Retina (tissue), 1 donor: Measurements from ENCODE around the gene VTI1A.
"Not testable (repeated sequence)": the region's sequence is repeated elsewhere in the genome, so short reads cannot be mapped to it uniquely, and the experiment has no call there.

Source experiments
- DNase-seq: peaks from one replicate; pipeline ENCODE4 v3.0.0-alpha.2; 2016

Gene VTI1A

GRCh38 chr10:112589081-112589480, 142.1 kb downstream of the VTI1A start:
- no peak for DNase-seq

- DNase-seq = not testable (repeated sequence)
Measured at GRCh38 chr10:112590786-112591185, 143.8 kb downstream of the VTI1A start.

GRCh38 chr10:112593023-112593422, 146.0 kb downstream of the VTI1A start:
- DNase-seq = no peak

GRCh38 chr10:112601214-112602090, 154.4 kb downstream of the VTI1A start:
- no peak for DNase-seq

GRCh38 chr10:112603062-112603461, 156.0 kb downstream of the VTI1A start:
- DNase-seq = no peak

- DNase-seq = no peak
Measured at GRCh38 chr10:112605063-112605462, 158.0 kb downstream of the VTI1A start.

GRCh38 chr10:112607506-112607905, 160.5 kb downstream of the VTI1A start:
- DNase-seq = no peak

GRCh38 chr10:112613620-112614019, 166.6 kb downstream of the VTI1A start:
- DNase-seq = peak; percentile 59

GRCh38 chr10:112614072-112614471, 167.1 kb downstream of the VTI1A start:
- no peak for DNase-seq

GRCh38 chr10:112614586-112614985, 167.6 kb downstream of the VTI1A start:
- DNase-seq = no peak

GRCh38 chr10:112615269-112615668, 168.3 kb downstream of the VTI1A start:
- no peak for DNase-seq

GRCh38 chr10:112616647-112617046, 169.6 kb downstream of the VTI1A start:
- DNase-seq = no peak

GRCh38 chr10:112618814-112619213, 171.8 kb downstream of the VTI1A start:
- DNase-seq = no peak

GRCh38 chr10:112619556-112619955, 172.5 kb downstream of the VTI1A start:
- DNase-seq = no peak

- DNase-seq = no peak
Measured at GRCh38 chr10:112622786-112623185, 175.8 kb downstream of the VTI1A start.

GRCh38 chr10:112624546-112625048, 177.6 kb downstream of the VTI1A start:
- DNase-seq = no peak

GRCh38 chr10:112628951-112629609, 182.1 kb downstream of the VTI1A start:
- DNase-seq = no peak

GRCh38 chr10:112631501-112632400, 184.7 kb downstream of the VTI1A start:
- DNase-seq = no peak

- DNase-seq = no peak
Measured at GRCh38 chr10:112634096-112634830, 187.2 kb downstream of the VTI1A start.

GRCh38 chr10:112637901-112638300, 190.9 kb downstream of the VTI1A start:
- DNase-seq = no peak

- no peak for DNase-seq
Measured at GRCh38 chr10:112639298-112639697, 192.3 kb downstream of the VTI1A start.

- DNase-seq = no peak
Measured at GRCh38 chr10:112640638-112641037, 193.6 kb downstream of the VTI1A start.
